ENCODE data around the gene SLF2. TPM values are rescaled to one million over a fixed set of nuclear protein-coding genes. Genes with fewer than 3 reads are reported as not detected.

The SLF2 gene
- total RNA-seq, 4 donors from 2014 or later = 34.1 to 47.9 (median 40.4) TPM

GRCh38 chr10:100889546-100889945 lies 23.2 kb upstream of the SLF2 start:
- Histone ChIP-seq H3K4me3 (replicated peaks in 1 of 3) (no peak overlapping the region), H3K36me3 (no peaks in the 10 kb centered on the region), H3K27me3 (no peaks in the 10 kb centered on the region), H3K27ac (no peak overlapping the region), H3K9me3 (no peaks in the 10 kb centered on the region), H3K4me1 (no peaks in the 10 kb centered on the region)
- no peak for DNase-seq
- no peak for TF ChIP-seq POLR2A (IDR thresholded peaks at IDR 0.05)
- TF ChIP-seq, protein P1, sequence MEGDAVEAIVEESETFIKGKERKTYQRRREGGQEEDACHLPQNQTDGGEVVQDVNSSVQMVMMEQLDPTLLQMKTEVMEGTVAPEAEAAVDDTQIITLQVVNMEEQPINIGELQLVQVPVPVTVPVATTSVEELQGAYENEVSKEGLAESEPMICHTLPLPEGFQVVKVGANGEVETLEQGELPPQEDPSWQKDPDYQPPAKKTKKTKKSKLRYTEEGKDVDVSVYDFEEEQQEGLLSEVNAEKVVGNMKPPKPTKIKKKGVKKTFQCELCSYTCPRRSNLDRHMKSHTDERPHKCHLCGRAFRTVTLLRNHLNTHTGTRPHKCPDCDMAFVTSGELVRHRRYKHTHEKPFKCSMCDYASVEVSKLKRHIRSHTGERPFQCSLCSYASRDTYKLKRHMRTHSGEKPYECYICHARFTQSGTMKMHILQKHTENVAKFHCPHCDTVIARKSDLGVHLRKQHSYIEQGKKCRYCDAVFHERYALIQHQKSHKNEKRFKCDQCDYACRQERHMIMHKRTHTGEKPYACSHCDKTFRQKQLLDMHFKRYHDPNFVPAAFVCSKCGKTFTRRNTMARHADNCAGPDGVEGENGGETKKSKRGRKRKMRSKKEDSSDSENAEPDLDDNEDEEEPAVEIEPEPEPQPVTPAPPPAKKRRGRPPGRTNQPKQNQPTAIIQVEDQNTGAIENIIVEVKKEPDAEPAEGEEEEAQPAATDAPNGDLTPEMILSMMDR (IDR thresholded peaks at IDR 0.05) = no peak
- intact Hi-C loops (cut with DNase I) = no loop called here
- 29 to 31% methylated on average over 4 of the region's 4 CpGs for WGBS, 2 donors

- no peaks in the 10 kb centered on the region for H3K4me1 ChIP-seq
- no peak for DNase-seq
- H3K27me3 ChIP-seq = no peaks in the 10 kb centered on the region
- WGBS, 2 donors = 56 to 68% methylated on average over 6 of the region's 6 CpGs
- TF ChIP-seq POLR2A (IDR thresholded peaks at IDR 0.05) = no peak
- TF ChIP-seq, protein P1 (IDR thresholded peaks at IDR 0.05) = no peak
- no peaks in the 10 kb centered on the region for H3K36me3 ChIP-seq
- no peak overlapping the region for H3K4me3 ChIP-seq (replicated peaks in 1 of 3)
- H3K27ac ChIP-seq = no peak overlapping the region
- H3K9me3 ChIP-seq = no peaks in the 10 kb centered on the region
- intact Hi-C loops (cut with DNase I) = no loop called here
Measured at GRCh38 chr10:100890141-100890672, 22.6 kb upstream of the SLF2 start.

DNA sequence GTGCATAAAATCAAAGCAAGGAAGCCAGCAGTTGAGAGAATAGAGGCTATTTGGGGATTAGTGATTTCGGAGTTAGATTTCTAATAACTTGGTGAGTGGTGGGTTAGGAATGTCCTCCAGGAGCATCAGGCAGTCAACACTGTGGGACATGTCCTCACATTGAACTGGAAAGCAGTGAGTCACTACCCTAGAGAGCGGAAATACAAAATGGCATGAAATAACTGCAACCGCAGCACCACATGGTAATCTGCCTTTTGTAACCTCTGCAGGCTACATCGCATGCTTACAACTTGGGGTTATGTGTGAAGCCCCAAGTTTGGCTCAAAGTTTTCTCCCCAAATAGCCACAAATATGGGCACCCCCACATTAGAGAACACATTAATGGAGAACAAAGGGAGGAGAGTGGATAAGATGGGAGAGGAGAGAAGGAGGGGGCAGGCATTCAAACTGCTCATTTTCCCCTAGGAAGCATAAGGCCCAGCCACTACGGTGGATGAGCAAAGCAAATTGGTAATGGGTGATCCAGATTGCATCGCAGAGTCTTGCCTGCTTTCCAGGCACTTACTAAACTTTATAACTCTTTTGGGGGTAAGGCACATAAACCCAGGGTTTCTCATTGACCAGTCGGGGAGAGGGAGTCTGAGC lies 22.0 kb upstream of the SLF2 start:
- intact Hi-C loops (cut with DNase I) = no loop called here
- no peak for DNase-seq
- Histone ChIP-seq H3K4me1 (no peaks in the 10 kb centered on the region), H3K36me3 (no peaks in the 10 kb centered on the region), H3K4me3 (replicated peaks in 1 of 3) (no peak overlapping the region), H3K27me3 (no peaks in the 10 kb centered on the region), H3K9me3 (no peaks in the 10 kb centered on the region), H3K27ac (no peak overlapping the region)
- WGBS, 2 donors = 64 to 68% methylated on average over 7 of the region's 7 CpGs
- no peak for TF ChIP-seq POLR2A (IDR thresholded peaks at IDR 0.05)

DNA sequence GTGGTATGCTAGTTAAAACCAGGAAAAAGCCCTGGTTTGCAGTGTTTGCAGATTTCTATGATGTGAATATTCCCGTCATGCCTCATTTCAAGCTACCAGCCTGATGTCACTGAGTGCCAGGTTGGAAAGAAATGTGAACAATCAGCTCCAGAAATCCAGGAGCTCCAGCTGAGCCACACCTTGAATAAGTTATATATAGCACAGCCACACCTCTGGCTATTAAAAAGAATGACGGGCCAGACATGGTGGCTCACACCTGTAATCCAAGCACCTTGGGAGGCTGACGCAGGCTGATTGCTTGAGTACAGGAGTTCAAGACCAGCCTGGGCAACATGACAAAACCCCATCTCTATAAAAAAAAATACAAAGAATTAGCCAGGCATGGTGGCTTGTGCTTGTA lies 18.7 kb upstream of the SLF2 start:
- DNase-seq = no peak
- Histone ChIP-seq H3K9me3 (no peaks in the 10 kb centered on the region), H3K27ac (no peak overlapping the region), H3K4me3 (replicated peaks in 1 of 3) (no peak overlapping the region), H3K4me1 (no peaks in the 10 kb centered on the region), H3K27me3 (no peaks in the 10 kb centered on the region), H3K36me3 (no peaks in the 10 kb centered on the region)
- WGBS, 2 donors = 88 to 93% methylated on average over 3 of the region's 3 CpGs
- no peak for TF ChIP-seq POLR2A (IDR thresholded peaks at IDR 0.05)
- TF ChIP-seq, protein P1 (IDR thresholded peaks at IDR 0.05) = no peak
- intact Hi-C loops (cut with DNase I) = no loop called here

DNA sequence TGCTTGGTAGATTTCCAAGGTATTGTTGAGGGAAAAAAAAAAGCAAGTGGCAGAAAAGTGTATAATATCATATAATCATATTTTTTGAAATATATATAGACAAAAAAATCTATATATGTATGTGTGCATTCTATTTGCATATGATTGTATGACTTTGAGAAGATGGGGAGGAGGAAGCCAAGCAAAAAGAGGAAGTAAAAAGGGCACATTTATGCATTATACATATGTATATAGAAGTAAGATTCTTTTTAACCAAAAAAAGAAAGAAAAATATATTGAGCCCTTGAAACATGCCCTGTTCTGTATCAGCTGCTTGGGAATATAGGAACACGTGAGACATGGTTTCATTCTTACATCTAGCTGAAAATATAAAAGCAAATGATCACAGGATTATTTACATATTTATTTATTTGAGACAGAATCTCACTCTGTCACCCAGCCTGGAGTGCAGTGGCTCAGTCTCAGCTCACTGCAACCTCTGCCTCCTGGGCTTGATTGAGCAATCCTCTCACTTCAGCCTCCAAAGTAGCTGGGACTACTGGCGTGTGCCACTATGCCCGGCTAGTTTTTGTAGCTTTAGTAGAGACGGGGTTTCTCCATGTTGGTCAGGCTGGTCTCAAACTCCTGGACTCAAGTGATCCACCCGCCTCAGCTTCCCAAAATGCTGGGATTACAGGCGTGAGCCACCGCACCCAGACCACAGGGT lies 18.0 kb upstream of the SLF2 start:
- H3K27ac ChIP-seq = no peak overlapping the region

More for the DNA sequence above, 18.0 kb upstream of the SLF2 start:
- no peak overlapping the region for H3K4me3 ChIP-seq (replicated peaks in 1 of 3)
- no peaks in the 10 kb centered on the region for H3K9me3 ChIP-seq
- no peak for DNase-seq
- TF ChIP-seq POLR2A (IDR thresholded peaks at IDR 0.05) = no peak
- TF ChIP-seq, protein P1 (IDR thresholded peaks at IDR 0.05) = no peak
- 60 to 63% methylated on average over 7 of the region's 7 CpGs for WGBS, 2 donors
- H3K36me3 ChIP-seq = no peaks in the 10 kb centered on the region
- no peaks in the 10 kb centered on the region for H3K27me3 ChIP-seq
- intact Hi-C loops (cut with DNase I) = no loop called here
- H3K4me1 ChIP-seq = no peaks in the 10 kb centered on the region
